ENCODE data around the gene APLN. TPM values are rescaled to one million over a fixed set of nuclear protein-coding genes. Genes with fewer than 3 reads are reported as not detected.

APLN gene
- total RNA-seq, 1 donor from 2014 or later: 0.29 TPM

GRCh38 chrX:129614481-129615255, 40.1 kb downstream of the APLN start:
- Mint-ChIP-seq H3K4me1 (peaks cover 10% of the 10 kb centered on the region), H3K36me3 (no peaks in the 10 kb centered on the region), H3K4me3 (no peak overlapping the region), H3K9me3 (peaks cover 7% of the 10 kb centered on the region), H3K27ac (no peak overlapping the region), H3K27me3 (ENCODE audit: low read depth) (no peaks in the 10 kb centered on the region)
- no peak for DNase-seq (ENCODE audit: low spot score in 2 of 2, unreplicated experiment in 2 of 2)
- TF ChIP-seq CTCF (IDR thresholded peaks at IDR 0.05; ENCODE audit: unreplicated experiment): no peak

- H3K4me3 Mint-ChIP-seq: no peak overlapping the region
- H3K4me1 Mint-ChIP-seq: peaks cover 10% of the 10 kb centered on the region
- no peaks in the 10 kb centered on the region for H3K36me3 Mint-ChIP-seq
- H3K9me3 Mint-ChIP-seq: peaks cover 4% of the 10 kb centered on the region
- TF ChIP-seq CTCF (IDR thresholded peaks at IDR 0.05; ENCODE audit: unreplicated experiment): no peak
- DNase-seq (ENCODE audit: low spot score in 2 of 2, unreplicated experiment in 2 of 2): no peak
- no peaks in the 10 kb centered on the region for H3K27me3 Mint-ChIP-seq (ENCODE audit: low read depth)
- H3K27ac Mint-ChIP-seq: no peak overlapping the region
Observed at GRCh38 chrX:129613596-129613995, 41.2 kb downstream of the APLN start.

DNA sequence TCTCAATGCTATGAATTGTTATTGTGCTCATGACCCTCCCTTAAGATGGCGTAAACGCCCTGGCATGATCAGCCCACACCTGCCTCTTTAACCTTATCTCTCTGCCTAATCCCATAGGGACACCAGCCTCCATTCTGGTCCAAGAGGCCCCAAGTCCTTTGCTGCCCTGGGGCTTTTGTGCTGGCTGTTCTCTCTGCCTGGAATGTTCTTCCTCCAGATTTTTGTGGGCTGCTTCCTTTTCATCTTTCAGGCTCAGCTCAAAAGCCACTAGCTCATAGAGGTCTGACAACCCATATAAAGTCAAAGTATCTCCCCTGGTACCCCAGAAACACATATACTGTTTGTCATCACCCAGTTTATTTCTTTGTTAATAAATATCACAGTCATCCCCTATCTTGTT, 42.4 kb downstream of the APLN start:
- H3K27ac Mint-ChIP-seq: peak overlapping the region; percentile 21
- peaks cover 6% of the 10 kb centered on the region for H3K4me1 Mint-ChIP-seq
- H3K9me3 Mint-ChIP-seq: no peaks in the 10 kb centered on the region
- no peaks in the 10 kb centered on the region for H3K36me3 Mint-ChIP-seq
- DNase-seq (ENCODE audit: low spot score in 2 of 2, unreplicated experiment in 2 of 2): no peak
- H3K4me3 Mint-ChIP-seq: no peak overlapping the region
- H3K27me3 Mint-ChIP-seq (ENCODE audit: low read depth): no peaks in the 10 kb centered on the region
- no peak for TF ChIP-seq CTCF (IDR thresholded peaks at IDR 0.05; ENCODE audit: unreplicated experiment)

- no peak for TF ChIP-seq CTCF (IDR thresholded peaks at IDR 0.05; ENCODE audit: unreplicated experiment)
- H3K27me3 Mint-ChIP-seq (ENCODE audit: low read depth): peaks cover 3% of the 10 kb centered on the region
- no peak for DNase-seq (ENCODE audit: low spot score in 2 of 2, unreplicated experiment in 2 of 2)
- H3K9me3 Mint-ChIP-seq: no peaks in the 10 kb centered on the region
- H3K36me3 Mint-ChIP-seq: no peaks in the 10 kb centered on the region
- peaks cover 11% of the 10 kb centered on the region for H3K4me1 Mint-ChIP-seq
- no peak overlapping the region for H3K4me3 Mint-ChIP-seq
- H3K27ac Mint-ChIP-seq: no peak overlapping the region
Observed at GRCh38 chrX:129609395-129609794, 45.4 kb downstream of the APLN start.

GRCh38 chrX:129608496-129608895, 46.3 kb downstream of the APLN start:
- DNase-seq (ENCODE audit: low spot score in 2 of 2, unreplicated experiment in 2 of 2): no peak
- Mint-ChIP-seq H3K4me1 (peaks cover 16% of the 10 kb centered on the region), H3K4me3 (no peak overlapping the region), H3K9me3 (no peaks in the 10 kb centered on the region), H3K27ac (no peak overlapping the region), H3K36me3 (no peaks in the 10 kb centered on the region), H3K27me3 (ENCODE audit: low read depth) (peaks cover 3% of the 10 kb centered on the region)
- TF ChIP-seq CTCF (IDR thresholded peaks at IDR 0.05; ENCODE audit: unreplicated experiment): no peak
